Caki2 (cell line): Measurements from ENCODE around the gene SPDYE1. TPM values are rescaled to one million over a fixed set of nuclear protein-coding genes. Genes with fewer than 3 reads are reported as not detected.

Experiments used
- DNase-seq: peaks from one replicate; pipeline ENCODE4 v3.0.0-alpha.2; 2015; ENCODE audit warnings: low read depth
- in situ Hi-C: cut with HindIII; loops from 2 replicates; pipeline ENCODE4 v1.10.0; 2016; ENCODE audit warnings: low sequenced_read_pairs, low pct_unique_long_range_greater_than_20kb, mixed read lengths
- total RNA-seq: library from RNA; depleted of rRNA; stranded (reverse); fragments of >200 nt; shearing (Covaris generic); gene quantifications from 2 replicates; pipeline ENCODE4 v1.2.3, GENCODE V29; 2014; ENCODE audit warnings: low replicate concordance; rRNA removed

The SPDYE1 gene
- total RNA-seq, 1 experiment from 2014 or later = not detected

GRCh38 chr7:44052771-44053365 lies 55.2 kb downstream of the SPDYE1 start:
- DNase-seq = no peak
- in situ Hi-C loops = no loop called here

GRCh38 chr7:44056681-44057080 lies 59.0 kb downstream of the SPDYE1 start:
- in situ Hi-C loops = no loop called here
- no peak for DNase-seq

GRCh38 chr7:44057181-44057848 lies 59.6 kb downstream of the SPDYE1 start:
- in situ Hi-C loops = no loop called here
- no peak for DNase-seq

- no peak for DNase-seq
- in situ Hi-C loops = no loop called here
These were observed 60.4 kb downstream of the SPDYE1 start for GRCh38 chr7:44057849-44058758.

GRCh38 chr7:44058759-44059218 lies 61.1 kb downstream of the SPDYE1 start:
- DNase-seq = no peak
- in situ Hi-C loops = no loop called here

- no peak for DNase-seq
- in situ Hi-C loops = no loop called here
These were observed 61.8 kb downstream of the SPDYE1 start for GRCh38 chr7:44059219-44060090.

Other genes with a start within 250 kb of the SPDYE1 start
- gene BLVRA, start 239.2 kb upstream of the SPDYE1 start, total RNA-seq = 98.2 and 131 TPM in 2 replicates
- 122 and 157 TPM in 2 replicates for gene MRPS24, start 128.4 kb upstream of the SPDYE1 start, total RNA-seq
- gene URGCP, start 91.3 kb upstream of the SPDYE1 start, total RNA-seq = 22.0 and 30.4 TPM in 2 replicates
- 13.4 and 15.4 TPM in 2 replicates for gene UBE2D4, start 71.5 kb upstream of the SPDYE1 start, total RNA-seq
- 137 and 174 TPM in 2 replicates for gene DBNL, start 46.8 kb downstream of the SPDYE1 start, total RNA-seq
- gene PGAM2, start 67.7 kb downstream of the SPDYE1 start, total RNA-seq = not detected in 2 replicates
- gene POLM, start 84.6 kb downstream of the SPDYE1 start, total RNA-seq = 2.6 and 2.9 TPM in 2 replicates
- gene AEBP1, start 106.4 kb downstream of the SPDYE1 start, total RNA-seq = not detected in 2 replicates
- 211 and 243 TPM in 2 replicates for gene POLD2, start 125.7 kb downstream of the SPDYE1 start, total RNA-seq
- gene MYL7, start 143.4 kb downstream of the SPDYE1 start, total RNA-seq = not detected in 2 replicates
- gene GCK, start 191.5 kb downstream of the SPDYE1 start, total RNA-seq = not detected in 2 replicates
- gene YKT6, start 203.1 kb downstream of the SPDYE1 start, total RNA-seq = 71.2 and 102 TPM in 2 replicates